Activated naive CD4-positive, alpha-beta T cell treated with anti-CD3 and anti-CD28 coated beads, Interleukin-2, amount 50 U/mL, for 16 hours (primary cell): ENCODE measurements around the gene DOK7.
"Not testable (repeated sequence)": the region's sequence is repeated elsewhere in the genome, so short reads cannot be mapped to it uniquely, and the experiment has no call there.

Source experiments
- DNase-seq: peaks from one replicate; pipeline ENCODE4 v3.0.0-alpha.2; 2020

Gene DOK7

GRCh38 chr4:3443750-3444309 lies 19.3 kb upstream of the DOK7 start:
- no peak for DNase-seq

GRCh38 chr4:3444351-3445110 lies 18.6 kb upstream of the DOK7 start:
- DNase-seq, result no peak

- DNase-seq, result no peak
Measured at GRCh38 chr4:3445111-3445820, 17.8 kb upstream of the DOK7 start.

GRCh38 chr4:3445829-3446545 lies 17.1 kb upstream of the DOK7 start:
- DNase-seq, result no peak

- DNase-seq, result no peak
Measured at GRCh38 chr4:3446631-3447320, 16.3 kb upstream of the DOK7 start.

GRCh38 chr4:3447431-3448395 lies 15.4 kb upstream of the DOK7 start:
- DNase-seq, result no peak

GRCh38 chr4:3449047-3449573 lies 14.0 kb upstream of the DOK7 start:
- no peak for DNase-seq

- DNase-seq, result no peak
Measured at GRCh38 chr4:3449574-3450534, 13.3 kb upstream of the DOK7 start.

- DNase-seq, result no peak
Measured at GRCh38 chr4:3450643-3451042, 12.5 kb upstream of the DOK7 start.

GRCh38 chr4:3451956-3452355 lies 11.2 kb upstream of the DOK7 start:
- DNase-seq, result no peak

- DNase-seq, result no peak
Measured at GRCh38 chr4:3452376-3452775, 10.7 kb upstream of the DOK7 start.

GRCh38 chr4:3455596-3455995 lies 7.5 kb upstream of the DOK7 start:
- DNase-seq, result not testable (repeated sequence)

GRCh38 chr4:3458371-3458770 lies 4.7 kb upstream of the DOK7 start:
- no peak for DNase-seq

- not testable (repeated sequence) for DNase-seq
Measured at GRCh38 chr4:3459156-3459555, 4.0 kb upstream of the DOK7 start.

- DNase-seq, result no peak
Measured at GRCh38 chr4:3460926-3461325, 2.2 kb upstream of the DOK7 start.

GRCh38 chr4:3461515-3462291 lies 1.4 kb upstream of the DOK7 start:
- no peak for DNase-seq

- DNase-seq, result no peak
Measured at GRCh38 chr4:3462321-3462789, 751 bp upstream of the DOK7 start.

- no peak for DNase-seq
Measured at GRCh38 chr4:3463556-3464348, 646 bp downstream of the DOK7 start.
